GM18519 (cell line): ENCODE data around the gene UBAP1.
"Not testable (repeated sequence)": the region's sequence is repeated elsewhere in the genome, so short reads cannot be mapped to it uniquely, and the experiment has no call there.

Experiments
- ATAC-seq: cut with Tn5 transposase; IDR thresholded peaks from one replicate; pipeline ENCODE4 v1.9.1; 2021; ENCODE audit warnings: mild to moderate bottlenecking, moderate library complexity; ENCODE audit not compliant: unreplicated experiment, low FRiP score

UBAP1 gene

DNA sequence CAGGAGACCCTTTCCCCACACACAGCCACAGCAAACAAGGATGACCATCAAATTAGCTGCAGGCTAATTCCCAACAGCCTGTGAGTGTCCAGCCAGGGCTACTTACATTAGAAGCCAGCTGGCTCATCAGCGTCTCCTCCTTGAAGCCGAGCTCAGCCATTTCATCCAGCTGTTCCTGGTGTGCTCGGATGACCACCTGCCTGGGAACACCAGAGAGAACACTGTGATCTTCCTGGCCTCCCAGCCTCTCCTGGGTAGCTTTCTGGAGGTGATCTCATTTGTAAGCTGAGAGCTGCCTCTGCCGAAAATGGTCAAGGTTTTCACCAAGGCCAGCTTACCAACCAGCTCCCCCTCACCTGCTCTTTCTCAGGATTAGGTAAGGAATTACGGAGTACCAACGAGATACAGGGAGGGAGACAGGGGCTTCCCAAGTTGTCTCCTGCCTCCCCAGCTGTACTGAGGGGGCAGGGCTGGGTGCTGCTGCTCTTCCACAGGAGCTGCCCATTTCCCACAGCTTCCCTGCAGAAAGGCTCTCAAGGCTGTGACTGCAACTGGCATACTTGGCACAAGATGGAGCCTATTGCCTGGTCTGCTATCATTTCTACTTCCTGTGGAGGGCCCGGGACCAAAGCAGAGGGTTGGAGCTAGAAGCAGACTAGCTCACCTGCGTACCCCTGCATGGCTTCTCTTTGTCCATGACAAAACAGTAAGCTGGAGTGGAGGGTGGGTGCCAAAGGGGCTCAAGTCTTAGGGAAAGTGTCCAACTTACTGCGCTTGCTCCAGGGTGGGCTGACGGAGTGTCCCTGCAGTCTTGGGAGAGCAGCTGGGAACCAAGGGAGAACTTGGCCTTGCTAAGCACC is 76.4 kb downstream of the UBAP1 start:
- ATAC-seq = no peak

DNA sequence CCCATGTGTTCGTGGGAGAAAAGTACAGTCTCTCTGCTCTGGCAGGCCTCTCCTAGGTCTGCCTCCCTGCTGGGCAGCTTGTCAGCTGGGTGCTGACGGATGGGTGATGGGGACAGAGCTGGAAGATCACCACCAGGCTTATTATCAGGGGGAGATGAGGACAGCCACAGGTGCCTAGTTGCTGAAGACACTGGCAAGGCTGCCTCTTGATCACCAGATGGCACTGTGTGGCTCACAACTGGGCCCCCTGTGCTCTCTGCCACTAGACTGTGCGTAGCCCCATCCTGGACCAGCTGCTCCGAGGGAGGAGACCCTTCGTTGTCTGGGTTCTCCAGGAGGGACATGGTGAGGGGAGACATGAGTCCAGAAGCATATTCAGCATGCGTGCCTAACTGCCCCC is 77.3 kb downstream of the UBAP1 start:
- no peak for ATAC-seq

DNA sequence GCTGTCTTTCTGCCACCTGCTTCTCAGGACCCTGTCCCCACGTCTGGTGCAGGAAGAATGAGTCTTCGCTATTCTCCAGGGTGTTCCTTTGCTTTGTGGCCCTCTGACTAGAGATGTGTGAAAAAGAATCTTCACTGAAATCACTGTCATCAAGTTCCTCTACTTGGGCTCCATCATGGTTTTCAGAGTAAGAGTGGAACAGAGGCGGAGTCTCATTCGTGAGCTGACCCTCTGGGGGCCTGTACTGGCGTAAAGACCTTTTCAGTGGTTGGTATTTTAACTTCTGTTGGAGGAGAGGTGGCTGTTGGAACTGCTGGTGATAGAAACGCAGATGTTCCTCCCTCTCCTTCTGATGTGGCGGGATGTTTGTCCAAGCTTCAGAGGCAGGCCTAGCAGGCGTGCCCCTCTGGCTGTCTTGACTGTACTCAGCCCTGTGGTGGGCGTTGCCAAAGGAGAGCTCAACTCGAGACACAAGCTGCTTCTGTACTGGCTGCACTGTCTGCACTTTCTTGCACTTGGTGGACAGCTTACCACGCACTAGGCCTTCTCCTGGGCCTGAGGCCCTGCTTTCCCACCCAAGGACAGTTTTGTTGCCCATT is 78.2 kb downstream of the UBAP1 start:
- ATAC-seq = no peak

DNA sequence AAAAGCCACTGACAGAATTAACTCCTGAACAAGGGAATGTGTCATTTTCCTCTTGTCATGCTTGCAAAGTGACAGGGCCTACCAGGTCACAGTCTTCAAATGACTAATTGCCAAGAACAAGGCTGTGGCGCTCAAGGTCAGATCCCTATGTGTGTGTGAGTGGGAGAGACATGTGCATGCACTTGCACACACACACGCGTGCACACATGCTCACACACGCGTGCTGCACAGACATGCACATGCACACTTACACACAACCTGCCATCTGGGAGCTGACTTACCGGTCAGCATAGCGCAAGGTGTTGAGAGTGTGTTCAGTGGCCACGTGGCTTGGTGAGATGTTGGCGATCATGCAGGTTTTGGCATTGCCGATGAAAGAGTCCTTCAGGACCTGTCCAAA is 80.5 kb downstream of the UBAP1 start:
- no peak for ATAC-seq

DNA sequence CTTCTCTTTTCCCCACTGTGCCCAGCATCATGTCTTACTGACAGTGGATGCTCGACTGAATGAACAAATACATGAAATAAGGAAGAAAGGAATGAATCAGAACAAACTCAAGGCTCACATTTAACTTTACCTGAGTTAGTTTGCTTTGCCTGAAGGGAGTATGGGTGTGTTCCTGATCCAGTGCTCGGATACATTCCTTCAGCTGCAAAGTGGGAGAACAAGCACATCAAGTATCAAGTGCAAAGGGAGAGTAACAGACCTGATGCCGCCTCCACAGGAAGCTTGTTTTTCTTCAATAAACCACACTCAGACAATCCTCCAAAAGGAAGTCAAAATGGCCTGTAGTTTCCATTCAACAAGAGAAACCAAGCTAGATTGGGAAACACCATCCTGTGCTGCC is 84.1 kb downstream of the UBAP1 start:
- no peak for ATAC-seq

DNA sequence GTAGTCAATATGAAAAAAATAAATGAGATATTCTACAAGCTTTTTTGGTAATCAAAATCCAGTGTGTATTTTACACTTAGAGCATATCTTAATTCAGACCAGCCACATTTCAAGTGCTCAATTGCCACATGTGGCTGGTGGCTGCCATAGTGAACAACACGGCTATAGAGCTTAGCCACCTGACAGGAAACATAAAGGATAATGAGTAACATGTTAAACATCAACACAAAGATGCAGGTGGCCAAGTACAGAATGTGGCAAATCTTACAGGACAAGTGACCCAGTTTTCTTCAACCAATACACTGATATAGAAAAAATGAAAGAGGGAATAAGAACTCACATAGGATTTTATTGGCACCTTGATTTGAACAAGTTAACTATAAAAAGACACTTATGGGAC is 88.8 kb downstream of the UBAP1 start:
- no peak for ATAC-seq

DNA sequence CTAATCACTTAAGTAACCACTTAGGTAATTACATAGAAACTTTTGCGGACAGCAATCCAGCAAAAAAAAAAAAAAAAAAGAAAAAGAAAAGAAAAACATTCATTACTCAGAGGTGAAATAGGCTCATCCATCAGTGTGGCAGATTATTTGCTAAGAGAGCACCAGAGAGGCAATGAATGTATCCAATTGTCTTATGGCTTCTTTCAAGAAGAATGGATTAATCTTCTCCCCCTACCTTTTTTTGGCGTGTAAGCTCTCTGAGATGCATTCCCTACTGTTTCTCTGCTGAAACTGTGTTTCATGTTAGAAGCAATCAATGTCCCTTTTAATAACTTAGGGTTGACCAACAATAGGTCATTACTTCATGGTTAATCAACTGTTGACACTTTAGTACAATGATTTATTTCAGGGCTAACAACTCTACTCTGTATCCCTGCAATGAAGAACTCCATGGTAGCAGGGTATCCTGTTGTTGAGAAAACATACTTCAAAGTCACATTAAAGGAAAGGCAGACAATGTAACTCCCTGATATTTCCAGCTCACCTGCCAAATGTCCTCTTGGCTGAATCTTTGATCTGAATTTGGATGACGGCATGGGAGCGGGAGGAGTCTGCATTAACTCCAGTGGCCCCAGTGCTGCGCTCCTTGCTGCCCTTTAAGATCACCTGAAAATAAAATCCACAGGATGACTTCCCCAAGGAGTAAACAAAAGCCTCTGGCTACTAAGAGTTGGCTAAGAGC is 92.6 kb downstream of the UBAP1 start:
- ATAC-seq = no peak

DNA sequence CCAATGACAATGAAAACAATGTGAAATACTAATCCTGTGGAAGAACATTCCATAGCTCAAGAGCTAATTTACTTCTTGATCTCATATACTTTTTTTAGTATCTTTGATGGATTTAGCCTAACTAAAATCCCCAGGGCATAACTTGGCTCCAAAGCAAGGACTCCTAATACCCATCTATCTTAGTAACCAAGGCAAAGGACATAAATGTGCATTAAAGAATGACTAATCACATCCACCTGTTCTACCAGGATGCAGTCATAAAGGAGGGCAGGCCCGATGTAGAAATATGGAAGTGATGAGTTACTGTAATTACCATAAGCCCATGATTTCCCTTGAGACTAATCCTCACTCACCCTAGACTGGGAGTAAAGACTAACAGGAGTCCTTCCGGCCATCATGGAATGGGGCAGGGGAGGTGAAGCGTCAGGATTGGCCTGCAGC is 93.3 kb downstream of the UBAP1 start:
- no peak for ATAC-seq

DNA sequence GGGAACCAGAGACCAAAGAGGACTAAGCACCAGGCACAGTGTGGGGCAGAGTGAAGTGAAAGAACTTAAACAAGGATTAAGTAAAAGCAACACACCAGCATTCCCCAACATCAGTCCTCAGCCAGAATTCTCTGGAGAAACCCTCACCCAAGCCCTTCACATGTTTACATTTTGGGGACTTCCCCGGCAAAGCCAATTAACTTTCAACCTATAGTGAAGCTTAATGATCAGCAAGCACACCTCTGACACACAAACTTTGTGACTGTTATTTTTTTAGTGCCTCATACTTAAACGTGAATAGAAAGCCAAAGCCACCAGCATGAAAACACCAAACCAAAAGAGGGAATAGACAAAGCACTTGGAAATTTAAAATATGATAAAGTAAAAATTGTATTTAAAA is 94.7 kb downstream of the UBAP1 start:
- ATAC-seq = not testable (repeated sequence)

DNA sequence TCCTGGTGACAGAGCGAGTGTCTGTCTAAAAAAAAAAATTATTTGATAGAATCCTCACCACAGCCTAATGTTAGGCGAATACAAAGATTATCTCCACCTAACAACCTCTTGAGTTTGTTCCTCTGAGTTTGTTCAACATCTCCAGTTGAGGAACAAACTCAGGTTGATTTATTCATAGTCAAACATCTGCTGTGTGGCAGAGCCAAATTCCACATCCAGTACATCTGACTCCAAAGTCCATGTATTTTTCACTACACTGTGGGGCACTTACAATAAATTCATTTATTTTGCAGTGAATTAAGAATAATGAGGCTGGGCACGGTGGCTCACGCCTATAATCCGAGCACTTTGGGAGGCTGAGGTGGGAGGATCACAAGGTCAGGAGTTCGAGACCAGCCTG is 97.0 kb downstream of the UBAP1 start:
- no peak for ATAC-seq

DNA sequence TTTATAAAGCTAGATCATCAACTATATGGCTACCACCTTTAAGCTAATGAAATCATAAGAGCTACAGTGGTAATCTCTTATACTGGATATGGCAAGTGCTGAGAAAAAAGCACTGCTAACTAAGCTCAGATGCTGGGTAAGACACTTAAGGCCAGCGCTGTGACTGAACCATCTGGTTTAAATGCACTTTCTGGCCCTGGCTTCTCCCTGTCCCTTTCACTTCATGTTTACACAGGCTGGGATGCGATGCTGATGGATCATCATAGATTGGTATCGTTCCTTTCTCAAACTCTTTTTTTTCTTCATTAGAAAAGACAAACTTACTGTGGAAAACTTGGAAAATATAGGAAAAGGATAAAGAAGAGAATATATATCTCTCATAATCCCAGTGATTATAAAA is 97.9 kb downstream of the UBAP1 start:
- ATAC-seq = no peak

DNA sequence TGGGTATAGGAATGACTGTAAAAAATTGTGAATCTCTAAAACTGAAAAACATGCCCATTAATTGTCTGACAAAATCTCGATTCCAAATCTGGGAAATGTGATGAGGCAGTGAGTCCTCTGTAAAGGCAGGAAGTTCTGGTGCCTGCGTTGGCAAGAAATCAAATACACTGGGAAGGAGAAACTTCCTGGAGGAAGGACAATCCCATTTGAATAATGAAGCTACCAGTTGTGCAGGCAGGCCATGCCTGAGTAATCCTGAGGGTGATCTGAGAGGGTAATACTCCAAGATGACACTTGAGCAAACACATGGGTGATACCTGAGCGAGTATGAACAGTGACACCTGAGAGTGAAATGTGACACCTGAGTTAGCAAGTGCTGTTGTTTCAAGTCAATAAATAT is 100.6 kb downstream of the UBAP1 start:
- ATAC-seq = no peak

DNA sequence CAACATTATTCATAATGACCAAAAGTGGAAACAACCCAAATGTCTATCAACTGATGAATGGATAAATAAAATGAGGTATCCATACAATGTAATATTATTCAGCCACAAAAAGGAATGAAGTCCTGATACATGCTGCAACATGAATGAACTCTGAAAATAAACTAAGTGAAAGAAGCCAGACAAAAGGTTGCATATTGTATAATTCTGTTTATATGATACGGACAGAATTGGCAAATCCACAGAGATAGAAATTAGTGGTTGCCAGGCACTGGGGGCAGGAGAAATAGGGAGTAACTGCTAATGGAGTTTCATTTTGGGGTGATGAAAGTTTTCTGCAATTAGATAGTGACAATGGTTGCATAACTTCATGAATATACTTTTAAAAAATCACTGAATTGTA is 103.3 kb downstream of the UBAP1 start:
- no peak for ATAC-seq

DNA sequence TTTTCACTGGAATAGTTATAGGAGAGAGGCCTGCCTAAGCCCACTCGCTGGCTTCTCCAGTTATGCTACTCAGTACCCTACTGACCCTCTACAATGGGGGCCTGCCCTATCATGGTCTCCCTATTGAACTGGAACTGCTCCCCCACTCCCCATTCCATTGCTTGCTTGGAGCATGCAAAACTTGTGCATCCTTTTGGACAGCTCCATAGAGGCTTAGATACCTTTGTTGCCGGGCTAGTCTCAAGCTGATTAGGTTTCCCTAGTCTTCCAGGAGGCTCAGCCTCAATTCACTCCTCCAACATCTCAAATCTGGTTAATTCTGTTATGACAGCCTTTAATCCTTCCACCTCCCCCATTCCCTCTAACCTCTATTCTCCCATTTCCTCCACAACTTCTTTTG is 110.3 kb downstream of the UBAP1 start:
- no peak for ATAC-seq

DNA sequence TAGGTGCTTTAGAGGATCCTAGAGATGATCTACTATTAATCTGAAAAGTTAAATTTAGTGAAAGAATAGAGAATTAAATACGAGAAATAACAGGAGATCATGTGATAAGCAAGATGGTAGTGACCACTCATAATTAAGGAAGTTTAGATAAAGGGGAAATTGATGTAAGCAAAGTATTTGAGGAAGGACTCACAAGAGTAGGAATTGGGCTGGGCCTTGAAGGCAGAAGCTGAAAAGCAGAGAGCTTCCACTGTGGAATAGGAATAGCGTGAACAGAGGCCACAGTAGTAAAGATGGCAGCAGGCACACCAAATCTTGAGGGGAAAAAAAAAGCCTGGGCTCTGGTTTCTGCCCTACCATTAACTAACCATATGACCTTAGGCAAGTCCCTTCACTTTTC is 112.2 kb downstream of the UBAP1 start:
- ATAC-seq = no peak

DNA sequence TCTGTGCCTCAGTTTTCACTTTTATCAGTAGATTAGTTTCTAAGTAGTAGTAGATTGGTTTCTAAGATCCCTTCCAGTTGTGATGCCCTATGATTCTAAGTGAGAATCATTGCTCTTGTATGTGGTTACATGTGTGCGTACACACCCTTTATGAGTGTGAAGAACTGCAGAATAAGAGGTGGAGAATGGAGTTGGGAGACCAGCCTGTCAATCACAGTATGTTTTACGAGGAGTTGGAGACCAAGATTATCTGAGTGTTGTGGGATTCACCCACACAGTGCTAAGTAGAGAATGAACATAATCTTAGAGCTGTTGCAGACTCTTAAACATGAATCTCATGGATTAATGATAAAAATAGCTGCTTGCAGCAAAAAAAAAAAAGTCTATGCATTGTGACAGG is 112.6 kb downstream of the UBAP1 start:
- ATAC-seq = no peak

DNA sequence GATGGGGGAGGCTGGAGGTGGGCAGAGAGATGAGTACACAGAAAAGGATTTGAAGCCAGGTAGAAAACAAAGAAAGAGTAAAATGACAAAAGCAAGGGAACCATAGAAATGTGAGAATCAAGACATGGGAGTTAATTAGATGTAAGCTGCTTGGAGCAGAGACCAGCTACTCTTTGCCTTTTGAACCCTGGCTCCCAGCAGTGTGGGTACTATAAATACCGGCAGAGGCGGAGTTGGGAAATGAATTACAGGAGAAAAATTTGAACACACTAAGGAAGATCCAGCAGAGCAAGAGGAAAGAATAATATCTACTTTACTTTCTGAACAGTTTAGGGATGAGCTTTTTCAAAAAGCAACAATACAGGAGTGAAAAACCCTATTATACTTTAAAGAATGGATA is 113.7 kb downstream of the UBAP1 start:
- ATAC-seq = no peak

DNA sequence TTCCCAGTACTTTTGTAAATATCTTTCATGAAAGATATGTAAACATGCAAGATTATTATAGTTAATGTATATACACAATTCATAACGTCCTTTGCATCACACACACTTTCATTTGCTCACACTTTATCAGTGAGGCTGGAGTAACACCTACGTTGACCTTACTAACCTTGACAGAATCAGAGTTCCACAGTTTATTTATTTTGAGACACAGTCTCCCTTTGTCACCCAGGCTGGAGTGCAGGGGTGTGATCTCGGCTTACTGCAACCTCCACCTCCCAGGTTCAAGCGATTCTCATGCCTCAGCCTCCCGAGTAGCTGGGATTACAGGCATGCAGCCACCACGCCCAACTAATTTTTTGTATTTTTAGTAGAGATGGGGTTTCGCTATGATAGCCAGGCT is 122.2 kb downstream of the UBAP1 start:
- ATAC-seq = not testable (repeated sequence)
